GM23248 (cell line): ENCODE data around the gene CENPC. TPM values are rescaled to one million over a fixed set of nuclear protein-coding genes. Genes with fewer than 3 reads are reported as not detected.
"Not testable (repeated sequence)": the region's sequence is repeated elsewhere in the genome, so short reads cannot be mapped to it uniquely, and the experiment has no call there.

Source experiments
- DNase-seq: peaks from one replicate; pipeline ENCODE4 v3.0.0-alpha.2; 2015
- H2AFZ ChIP-seq: fragments of 200-600 bp; sonication (generic); 2 replicates; pipeline ENCODE4 v1.6.1; 2016; ENCODE audit warnings: antibody characterized with exemption
- H3F3A ChIP-seq: fragments of 200-600 bp; sonication (generic); 2 replicates; pipeline ENCODE4 v1.6.1; 2016; ENCODE audit warnings: mild to moderate bottlenecking, antibody characterized with exemption, mixed run types; ENCODE audit not compliant: insufficient read depth
- H3K27ac ChIP-seq: fragments of 200-600 bp; sonication (generic); 2 replicates; pipeline ENCODE4 v1.5.1; 2016; ENCODE audit warnings: mild to moderate bottlenecking
- H3K27me3 ChIP-seq: fragments of 200-600 bp; sonication (generic); replicated peaks from 2 replicates; pipeline ENCODE4 v1.6.1; 2016; ENCODE audit warnings: mild to moderate bottlenecking; ENCODE audit not compliant: insufficient read depth
- H3K36me3 ChIP-seq: fragments of 200-600 bp; sonication (generic); 2 replicates; pipeline ENCODE4 v1.6.1; 2016; ENCODE audit warnings: low read depth, mild to moderate bottlenecking
- H3K4me1 ChIP-seq: fragments of 200-600 bp; sonication (generic); 2 replicates; pipeline ENCODE4 v1.6.1; 2016; ENCODE audit warnings: mild to moderate bottlenecking; ENCODE audit not compliant: insufficient read depth
- H3K4me2 ChIP-seq: fragments of 200-600 bp; sonication (generic); one replicate; pipeline ENCODE4 v1.6.1; 2016; ENCODE audit warnings: mild to moderate bottlenecking; ENCODE audit not compliant: unreplicated experiment
- H3K4me3 ChIP-seq: fragments of 200-600 bp; sonication (generic); 2 replicates; pipeline ENCODE4 v1.5.1; 2016; ENCODE audit warnings: mild to moderate bottlenecking
- H3K79me2 ChIP-seq: fragments of 200-600 bp; sonication (generic); 2 replicates; pipeline ENCODE4 v1.6.1; 2016; ENCODE audit warnings: mild to moderate bottlenecking; ENCODE audit not compliant: insufficient read depth
- H3K9ac ChIP-seq: fragments of 200-600 bp; sonication (generic); 2 replicates; pipeline ENCODE4 v1.6.1; 2016; ENCODE audit warnings: mild to moderate bottlenecking
- H3K9me2 ChIP-seq: fragments of 200-600 bp; sonication (generic); 2 replicates; pipeline ENCODE4 v1.6.1; 2016; ENCODE audit warnings: mixed run types, mild to moderate bottlenecking, moderate library complexity; ENCODE audit not compliant: insufficient read depth
- H3K9me3 ChIP-seq: fragments of 200-600 bp; sonication (generic); one replicate; pipeline ENCODE4 v1.6.1; 2017; ENCODE audit warnings: low read depth
- H4K20me1 ChIP-seq: fragments of 200-600 bp; sonication (generic); 2 replicates; pipeline ENCODE4 v1.6.0; 2016; ENCODE audit not compliant: insufficient read depth
- EZH2 ChIP-seq: fragments of 200-600 bp; sonication (generic); IDR thresholded peaks from 2 replicates; pipeline ENCODE4 v1.6.1; 2018; ENCODE audit warnings: antibody characterized with exemption, mild to moderate bottlenecking; ENCODE audit not compliant: insufficient read depth, poor library complexity, severe bottlenecking
- EZH2phosphoT487 ChIP-seq: fragments of 200-600 bp; sonication (generic); IDR thresholded peaks from 2 replicates; pipeline ENCODE4 v1.6.1; 2018; ENCODE audit warnings: antibody characterized with exemption, moderate library complexity, mild to moderate bottlenecking, low read depth; ENCODE audit not compliant: insufficient read depth
- WGBS, 2 experiments: methylation state at CpG; one replicate each; pipeline ENCODE4 v1.1.6; 2015 to 2017; ENCODE audit warnings: low lambda C conversion rate in 2 of 2, low coverage in 1 of 2; ENCODE audit errors: missing lambda C conversion rate in 2 of 2; 5-methylcytosine and 5-hydroxymethylcytosine counted together
- in situ Hi-C: fragments of 300-500 bp; cut with MboI; formaldehyde crosslinking; loops from 2 replicates; pipeline ENCODE4 v1.15.0; 2020
- polyA plus RNA-seq: library from polyadenylated mRNA; unstranded; fragments of >200 nt; fragmentation: Nextera tagmentation; extraction: Ambion mirVana; gene quantifications from 2 replicates; pipeline ENCODE4 v1.2.1, GENCODE V29; 2016
- total RNA-seq: library from RNA; depleted of rRNA; stranded (reverse); fragments of >200 nt; shearing (Covaris generic); gene quantifications from 2 replicates; pipeline ENCODE4 v1.2.3, GENCODE V29; 2014

The CENPC gene
- total and polyA plus RNA-seq, 2 experiments from 2014 or later = 6.6 to 10.1 TPM

GRCh38 chr4:67555447-67555846 is 10.1 kb upstream of the CENPC start:
- WGBS, 2 experiments = 23 to 26% methylated on average over 3 of the region's 3 CpGs
- no peaks in the 10 kb centered on the region for H3K9me3 ChIP-seq
- no peak for DNase-seq
- H3K9me2 ChIP-seq = no peaks in the 10 kb centered on the region
- H4K20me1 ChIP-seq = no peaks in the 10 kb centered on the region
- H3F3A ChIP-seq = no peaks in the 10 kb centered on the region
- no peak overlapping the region for H2AFZ ChIP-seq
- H3K4me3 ChIP-seq = no peak overlapping the region
- no peak overlapping the region for H3K4me2 ChIP-seq
- no peak for TF ChIP-seq EZH2phosphoT487
- TF ChIP-seq EZH2 = no peak
- H3K27ac ChIP-seq = no peak overlapping the region
- no peak overlapping the region for H3K9ac ChIP-seq
- in situ Hi-C loops = no loop called here
- no peaks in the 10 kb centered on the region for H3K36me3 ChIP-seq
- no peaks in the 10 kb centered on the region for H3K27me3 ChIP-seq
- no peaks in the 10 kb centered on the region for H3K4me1 ChIP-seq
- no peaks in the 10 kb centered on the region for H3K79me2 ChIP-seq

- H3K4me1 ChIP-seq = no peaks in the 10 kb centered on the region
These were observed 8.8 kb upstream of the CENPC start for GRCh38 chr4:67554096-67554495.

GRCh38 chr4:67552146-67552792 is 7.0 kb upstream of the CENPC start:
- in situ Hi-C loops, H3K27me3 ChIP-seq, H3K27ac ChIP-seq: not testable (repeated sequence)

More at GRCh38 chr4:67554096-67554495, 8.8 kb upstream of the CENPC start:
- no peaks in the 10 kb centered on the region for H3F3A ChIP-seq
- H2AFZ ChIP-seq = no peak overlapping the region
- H3K79me2 ChIP-seq = no peaks in the 10 kb centered on the region
- in situ Hi-C loops = no loop called here
- H3K9ac ChIP-seq = no peak overlapping the region
- H3K36me3 ChIP-seq = no peaks in the 10 kb centered on the region
- 61 to 68% methylated on average over 3 of the region's 3 CpGs for WGBS, 2 experiments
- H3K27ac ChIP-seq = no peak overlapping the region
- H4K20me1 ChIP-seq = no peaks in the 10 kb centered on the region
- no peak overlapping the region for H3K4me2 ChIP-seq
- TF ChIP-seq EZH2 = no peak
- no peak for TF ChIP-seq EZH2phosphoT487
- H3K4me3 ChIP-seq = no peak overlapping the region
- H3K27me3 ChIP-seq = no peaks in the 10 kb centered on the region
- H3K9me3 ChIP-seq = no peaks in the 10 kb centered on the region
- DNase-seq = no peak
- H3K9me2 ChIP-seq = no peaks in the 10 kb centered on the region

GRCh38 chr4:67550857-67551256 is 5.6 kb upstream of the CENPC start:
- Histone ChIP-seq H3K9ac (no peak overlapping the region), H3F3A (no peaks in the 10 kb centered on the region), H3K9me2 (no peaks in the 10 kb centered on the region), H3K4me1 (0 out of 2 replicates have a peak, but pooled peaks cover 2% of the 10 kb centered on the region), H3K27me3 (no peaks in the 10 kb centered on the region), H3K9me3 (no peaks in the 10 kb centered on the region), H3K27ac (no peak overlapping the region), H3K4me3 (no peak overlapping the region), H3K79me2 (no peaks in the 10 kb centered on the region), H3K4me2 (no peak overlapping the region), H2AFZ (no peak overlapping the region), H3K36me3 (no peaks in the 10 kb centered on the region), H4K20me1 (no peaks in the 10 kb centered on the region)
- no peak for DNase-seq
- in situ Hi-C loops = no loop called here
- WGBS, 2 experiments = 93 to 96% methylated on average over 3 of the region's 3 CpGs
- TF ChIP-seq EZH2 = no peak
- TF ChIP-seq EZH2phosphoT487 = no peak

More at GRCh38 chr4:67552146-67552792, 7.0 kb upstream of the CENPC start:
- not testable (repeated sequence) for H2AFZ ChIP-seq, H4K20me1 ChIP-seq, H3K9me3 ChIP-seq, H3K79me2 ChIP-seq, H3K9ac ChIP-seq, H3K9me2 ChIP-seq, H3K4me3 ChIP-seq, DNase-seq, H3K36me3 ChIP-seq, H3K4me1 ChIP-seq, H3K4me2 ChIP-seq, H3F3A ChIP-seq
- 92% methylated on average over 4 of the region's 4 CpGs for WGBS, 2 experiments

- no peaks in the 10 kb centered on the region for H3F3A ChIP-seq
- no peaks in the 10 kb centered on the region for H3K9me2 ChIP-seq
- H3K27ac ChIP-seq = no peak overlapping the region
- no peak overlapping the region for H2AFZ ChIP-seq
- in situ Hi-C loops = no loop called here
- DNase-seq = no peak
- no peaks in the 10 kb centered on the region for H3K36me3 ChIP-seq
- H3K4me2 ChIP-seq = no peak overlapping the region
- H3K9me3 ChIP-seq = no peaks in the 10 kb centered on the region
- no peaks in the 10 kb centered on the region for H3K79me2 ChIP-seq
- 0 out of 2 replicates have a peak, but pooled peaks cover 3% of the 10 kb centered on the region for H3K4me1 ChIP-seq
- H3K9ac ChIP-seq = no peak overlapping the region
- H3K4me3 ChIP-seq = no peak overlapping the region
- H3K27me3 ChIP-seq = no peaks in the 10 kb centered on the region
- no peaks in the 10 kb centered on the region for H4K20me1 ChIP-seq
- TF ChIP-seq EZH2 (no peak), EZH2phosphoT487 (no peak)
These were observed 5.1 kb upstream of the CENPC start for GRCh38 chr4:67550451-67550850.
